A549 (cell line): ENCODE results near the gene ASXL2. TPM values are rescaled to one million over a fixed set of nuclear protein-coding genes. Genes with fewer than 3 reads are reported as not detected.

Source experiments
- ATAC-seq, 2 experiments: fragments of 200-7000 bp in 1 of 2; fragments of >200 bp in 1 of 2; cut with Nextera tagmentation in 1 of 2; cut with Tn5 transposase in 1 of 2; 3 replicates each; pipeline versions ENCODE4 v1.8.0 to v1.9.1; 2018 to 2020; ENCODE audit warnings: mild to moderate bottlenecking in 1 of 2, moderate library complexity in 1 of 2
- CTCF ChIA-PET: fragments of 300-600 bp; sonication (Branson Sonifier 250); formaldehyde crosslinking; extraction: SDS; loops from one replicate; lab custom pipeline; 2021; ENCODE audit warnings: antibody characterized with exemption, inconsistent platforms; lab: Yijun Ruan, JAX
- POLR2A ChIA-PET: fragments of 350-600 bp; formaldehyde crosslinking; extraction: SDS; loops from one replicate; lab custom pipeline; 2021; ENCODE audit warnings: antibody characterized with exemption, inconsistent platforms; lab: Yijun Ruan, JAX
- DNase-seq, 2 experiments: peaks; one replicate each; pipeline versions ENCODE4 v3.0.0 to v3.0.0-alpha.2; 2011 to 2016; ENCODE audit warnings: low read depth in 1 of 2, low spot score in 1 of 2
- FAIRE-seq: peaks from 2 replicates; lab custom pipeline; 2011; peaks lifted over from hg19 to GRCh38; lab: Jason Lieb, UNC
- H3K27ac ChIP-seq, 2 experiments: fragments of >200 bp; sonication (Bioruptor Twin); formaldehyde crosslinking; 3 replicates each; pipeline ENCODE4 v1.5.1; 2016 to 2017
- H3K4me1 ChIP-seq: fragments of >200 bp; sonication (Bioruptor Twin); formaldehyde crosslinking; 3 replicates; pipeline ENCODE4 v1.6.1; 2016
- H3K4me2 ChIP-seq: fragments of >200 bp; sonication (Bioruptor Twin); formaldehyde crosslinking; 3 replicates; pipeline ENCODE4 v1.6.1; 2016
- H3K4me3 ChIP-seq: fragments of >200 bp; sonication (Bioruptor Twin); formaldehyde crosslinking; 3 replicates; pipeline ENCODE4 v1.5.1; 2016
- H3K9me3 ChIP-seq: fragments of >200 bp; sonication (Bioruptor Twin); formaldehyde crosslinking; 3 replicates; pipeline ENCODE4 v1.6.1; 2016
- BHLHE40 ChIP-seq: IDR thresholded peaks from 2 replicates; pipeline ENCODE4 v1.6.1; 2012; ENCODE audit warnings: low read depth, low read length, inconsistent platforms
- CBX2 ChIP-seq: fragments of 200-600 bp; sonication (generic); IDR thresholded peaks from 2 replicates; pipeline ENCODE4 v1.6.1; 2016; ENCODE audit warnings: low read depth, mild to moderate bottlenecking, borderline replicate concordance
- CHD4 ChIP-seq: fragments of 200-600 bp; sonication (generic); IDR thresholded peaks from 2 replicates; pipeline ENCODE4 v1.6.1; 2016; ENCODE audit warnings: antibody characterized with exemption, mild to moderate bottlenecking, borderline replicate concordance
- FOSL2 ChIP-seq, 2 experiments: fragments of 450-650 bp in 1 of 2; fragments of >200 bp in 1 of 2; sonication (Bioruptor Twin) in 1 of 2; formaldehyde crosslinking; IDR thresholded peaks; 2 replicates each; pipeline versions ENCODE4 v1.5.0 to v1.6.1; 2016 to 2020; ENCODE audit warnings: mild to moderate bottlenecking in 1 of 2, moderate library complexity in 1 of 2
- GATA3 ChIP-seq: IDR thresholded peaks from 2 replicates; pipeline ENCODE4 v1.6.1; 2012; ENCODE audit warnings: borderline replicate concordance
- HOXA7 ChIP-seq: fragments of 250-450 bp; sonication (Bioruptor Pico); IDR thresholded peaks from 2 replicates; pipeline ENCODE4 v1.5.0; 2020; ENCODE audit warnings: mild to moderate bottlenecking, moderate library complexity
- PHF8 ChIP-seq: fragments of 200-600 bp; sonication (generic); IDR thresholded peaks from 2 replicates; pipeline ENCODE4 v1.6.1; 2016; ENCODE audit warnings: low read depth, mild to moderate bottlenecking, antibody characterized with exemption, moderate library complexity, borderline replicate concordance
- RAD21 ChIP-seq, 2 experiments: fragments of >200 bp in 1 of 2; sonication (Bioruptor Twin) in 1 of 2; formaldehyde crosslinking in 1 of 2; IDR thresholded peaks in 1 of 2; conservative IDR thresholded peaks in 1 of 2; 2 replicates in 1 of 2; 3 replicates in 1 of 2; pipeline ENCODE4 v1.6.1; 2012 to 2018; ENCODE audit warnings: inconsistent platforms in 1 of 2
- RARB ChIP-seq: fragments of 250-450 bp; sonication (Bioruptor Pico); IDR thresholded peaks from 2 replicates; pipeline ENCODE4 v1.8.0; 2021; ENCODE audit warnings: mild to moderate bottlenecking, moderate library complexity
- RNF2 ChIP-seq: fragments of 200-600 bp; sonication (generic); IDR thresholded peaks from 2 replicates; pipeline ENCODE4 v1.6.1; 2016; ENCODE audit warnings: low read depth, mild to moderate bottlenecking, antibody characterized with exemption, moderate library complexity, borderline replicate concordance
- SMC3 ChIP-seq: fragments of >200 bp; sonication (Bioruptor Twin); formaldehyde crosslinking; IDR thresholded peaks from 3 replicates; pipeline ENCODE4 v1.6.1; 2018; ENCODE audit warnings: inconsistent platforms
- SREBF2 ChIP-seq: fragments of 450-650 bp; IDR thresholded peaks from 2 replicates; pipeline ENCODE4 v1.6.1; 2014; ENCODE audit warnings: mild to moderate bottlenecking, moderate library complexity
- TP53 ChIP-seq: fragments of 250-450 bp; sonication (Bioruptor Pico); IDR thresholded peaks from 2 replicates; pipeline ENCODE4 v1.5.0; 2021; ENCODE audit warnings: mild to moderate bottlenecking, moderate library complexity
- ZNF302 ChIP-seq: fragments of 250-450 bp; sonication (Bioruptor Pico); IDR thresholded peaks from 2 replicates; pipeline ENCODE4 v1.9.0; 2021; ENCODE audit warnings: inconsistent platforms, mild to moderate bottlenecking, moderate library complexity
- WGBS: methylation state at CpG from one replicate; pipeline ENCODE4 v1.1.6; 2017; ENCODE audit errors: missing lambda C conversion rate; 5-methylcytosine and 5-hydroxymethylcytosine counted together
- polyA plus RNA-seq, 4 experiments: library from polyadenylated mRNA; depleted of rRNA in 3 of 4; stranded (reverse); fragments of >200 nt; fragmentation: RNase III in 1 of 4; extraction: RNeasy Plus Mini Kit Qiagen cat#74134 plus additional on column Dnase treatment in 1 of 4; gene quantifications; 2 replicates in 3 of 4; 3 replicates in 1 of 4; pipeline ENCODE4 v1.2.3, GENCODE V29; 2011 to 2017
- TF ChIP-seq, protein P1 (sequence below): fragments of >200 bp; sonication (Bioruptor Twin); formaldehyde crosslinking; IDR thresholded peaks from 3 replicates; pipeline ENCODE4 v1.5.1; 2016
- TF ChIP-seq, protein P2 (sequence below): IDR thresholded peaks from 2 replicates; pipeline ENCODE4 v1.6.1; 2012
- TF ChIP-seq, protein P3 (sequence below): fragments of >200 bp; sonication (Bioruptor Twin); formaldehyde crosslinking; IDR thresholded peaks from 3 replicates; pipeline ENCODE4 v1.6.1; 2016
- TF ChIP-seq, protein P4 (sequence below): IDR thresholded peaks from 2 replicates; pipeline ENCODE4 v1.6.1; 2012
- TF ChIP-seq, protein P5 (sequence below): fragments of 150-350 bp; IDR thresholded peaks from 2 replicates; pipeline ENCODE4 v1.6.1; 2014; ENCODE audit warnings: low read depth, mild to moderate bottlenecking, low read length

ASXL2 gene
- polyA plus RNA-seq, 2 of the 4 experiments (the other 2 are of a cell fraction) = 10.3 to 26.4 TPM

DNA sequence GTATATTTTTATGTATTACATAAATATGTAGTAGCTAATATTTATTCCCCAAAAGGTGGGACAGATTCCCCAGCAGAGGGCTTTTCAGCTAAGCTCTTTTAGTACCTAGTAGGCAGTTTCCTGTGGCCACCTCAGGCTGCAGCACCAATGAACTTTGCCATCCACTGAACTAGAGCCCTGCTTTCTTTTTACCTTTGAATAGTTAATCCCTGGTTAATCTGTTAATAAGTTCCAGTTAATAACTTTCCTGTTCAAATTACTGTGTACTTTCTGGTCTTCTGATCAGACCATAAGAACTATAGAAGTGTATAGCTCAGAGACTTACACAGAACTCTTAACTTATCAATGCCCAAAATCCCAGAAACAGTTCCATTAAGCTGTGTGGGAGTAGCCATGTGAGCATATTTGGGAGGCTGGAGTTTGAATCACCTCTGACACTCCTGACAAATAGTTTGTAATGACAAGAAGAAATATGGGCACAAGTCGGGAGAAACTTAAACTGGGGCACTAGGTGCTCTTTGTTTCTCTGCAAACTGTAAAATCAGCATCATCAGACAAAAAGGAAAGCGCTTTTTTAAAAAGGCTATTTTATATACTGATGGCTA, 40.0 kb downstream of the ASXL2 start:
- peak in 1 of 2 experiments; percentile 45; a peak in 3 of 6 replicates for ATAC-seq
- 65% methylated on average over 2 of the region's 2 CpGs for WGBS
- ChIA-PET CTCF (interaction anchor here (0.5 to 10.6 kb wide), 3 partner anchors 15 to 180 kb away, joined by 3 to 80 read pairs (median 4); no protein-coding TSS in a partner anchor), POLR2A (interaction anchor here (0.8 kb wide), 1 partner anchor 40 kb away, joined by 3 read pairs; the partner anchor contains the start of gene ASXL2)
- peaks cover 34% of the 10 kb centered on the region for H3K4me1 ChIP-seq
- DNase-seq = no peak
- TF ChIP-seq BHLHE40 = no peak
- no peak for FAIRE-seq
- H3K9me3 ChIP-seq = peaks cover under 1% of the 10 kb centered on the region; the same call in 2 of the 3 replicates
- no peak overlapping the region for H3K4me3 ChIP-seq
- 0 out of 3 replicates have a peak overlapping the region, but pooled peaks have one; percentile 8 for H3K4me2 ChIP-seq
- H3K27ac ChIP-seq = no peak overlapping the region

DNA sequence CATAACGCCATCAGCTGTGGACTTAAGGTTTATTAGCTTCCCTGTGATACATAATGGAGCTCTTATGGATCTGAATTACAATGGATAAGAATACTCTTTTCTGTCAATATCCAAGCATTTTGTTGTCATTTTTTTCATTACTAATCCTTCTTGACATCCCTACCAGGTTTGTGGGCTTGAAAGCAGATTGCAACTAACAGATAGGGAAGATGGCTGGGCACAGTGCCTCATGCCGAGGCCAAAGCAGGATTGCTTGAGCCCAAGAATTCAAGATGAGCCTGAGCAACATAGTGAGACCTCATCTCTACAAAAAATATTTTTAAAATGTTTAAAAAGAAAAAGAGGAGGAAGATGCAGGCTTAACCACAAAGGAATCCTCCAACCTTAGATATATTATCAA, 42.4 kb downstream of the ASXL2 start:
- no peak overlapping the region for H3K4me3 ChIP-seq
- no peak for TF ChIP-seq RAD21 (conservative IDR thresholded peaks at IDR 0.05 in 1 of 2, IDR thresholded peaks at IDR 0.05 in 1 of 2)
- no peak for TF ChIP-seq TP53 (CRISPR knock-in tag)
- TF ChIP-seq, protein P1, sequence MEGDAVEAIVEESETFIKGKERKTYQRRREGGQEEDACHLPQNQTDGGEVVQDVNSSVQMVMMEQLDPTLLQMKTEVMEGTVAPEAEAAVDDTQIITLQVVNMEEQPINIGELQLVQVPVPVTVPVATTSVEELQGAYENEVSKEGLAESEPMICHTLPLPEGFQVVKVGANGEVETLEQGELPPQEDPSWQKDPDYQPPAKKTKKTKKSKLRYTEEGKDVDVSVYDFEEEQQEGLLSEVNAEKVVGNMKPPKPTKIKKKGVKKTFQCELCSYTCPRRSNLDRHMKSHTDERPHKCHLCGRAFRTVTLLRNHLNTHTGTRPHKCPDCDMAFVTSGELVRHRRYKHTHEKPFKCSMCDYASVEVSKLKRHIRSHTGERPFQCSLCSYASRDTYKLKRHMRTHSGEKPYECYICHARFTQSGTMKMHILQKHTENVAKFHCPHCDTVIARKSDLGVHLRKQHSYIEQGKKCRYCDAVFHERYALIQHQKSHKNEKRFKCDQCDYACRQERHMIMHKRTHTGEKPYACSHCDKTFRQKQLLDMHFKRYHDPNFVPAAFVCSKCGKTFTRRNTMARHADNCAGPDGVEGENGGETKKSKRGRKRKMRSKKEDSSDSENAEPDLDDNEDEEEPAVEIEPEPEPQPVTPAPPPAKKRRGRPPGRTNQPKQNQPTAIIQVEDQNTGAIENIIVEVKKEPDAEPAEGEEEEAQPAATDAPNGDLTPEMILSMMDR = no peak
- TF ChIP-seq, protein P2, sequence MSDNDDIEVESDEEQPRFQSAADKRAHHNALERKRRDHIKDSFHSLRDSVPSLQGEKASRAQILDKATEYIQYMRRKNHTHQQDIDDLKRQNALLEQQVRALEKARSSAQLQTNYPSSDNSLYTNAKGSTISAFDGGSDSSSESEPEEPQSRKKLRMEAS = no peak
- TF ChIP-seq, protein P3, sequence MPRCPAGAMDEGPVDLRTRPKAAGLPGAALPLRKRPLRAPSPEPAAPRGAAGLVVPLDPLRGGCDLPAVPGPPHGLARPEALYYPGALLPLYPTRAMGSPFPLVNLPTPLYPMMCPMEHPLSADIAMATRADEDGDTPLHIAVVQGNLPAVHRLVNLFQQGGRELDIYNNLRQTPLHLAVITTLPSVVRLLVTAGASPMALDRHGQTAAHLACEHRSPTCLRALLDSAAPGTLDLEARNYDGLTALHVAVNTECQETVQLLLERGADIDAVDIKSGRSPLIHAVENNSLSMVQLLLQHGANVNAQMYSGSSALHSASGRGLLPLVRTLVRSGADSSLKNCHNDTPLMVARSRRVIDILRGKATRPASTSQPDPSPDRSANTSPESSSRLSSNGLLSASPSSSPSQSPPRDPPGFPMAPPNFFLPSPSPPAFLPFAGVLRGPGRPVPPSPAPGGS = no peak
- TF ChIP-seq PHF8 = no peak
- no peak for TF ChIP-seq CHD4
- TF ChIP-seq SREBF2 = no peak
- no peak for TF ChIP-seq RARB (CRISPR knock-in tag)
- TF ChIP-seq RNF2 = no peak
- TF ChIP-seq GATA3 = no peak
- TF ChIP-seq HOXA7 (CRISPR knock-in tag) = no peak
- TF ChIP-seq, protein P4, sequence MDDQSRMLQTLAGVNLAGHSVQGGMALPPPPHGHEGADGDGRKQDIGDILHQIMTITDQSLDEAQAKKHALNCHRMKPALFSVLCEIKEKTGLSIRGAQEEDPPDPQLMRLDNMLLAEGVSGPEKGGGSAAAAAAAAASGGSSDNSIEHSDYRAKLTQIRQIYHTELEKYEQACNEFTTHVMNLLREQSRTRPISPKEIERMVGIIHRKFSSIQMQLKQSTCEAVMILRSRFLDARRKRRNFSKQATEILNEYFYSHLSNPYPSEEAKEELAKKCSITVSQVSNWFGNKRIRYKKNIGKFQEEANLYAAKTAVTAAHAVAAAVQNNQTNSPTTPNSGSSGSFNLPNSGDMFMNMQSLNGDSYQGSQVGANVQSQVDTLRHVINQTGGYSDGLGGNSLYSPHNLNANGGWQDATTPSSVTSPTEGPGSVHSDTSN = no peak
- TF ChIP-seq, all 56 proteins: peak for 0
- ChIA-PET CTCF (interaction anchor here (1.0 to 10.6 kb wide), 3 partner anchors 9 to 229 kb away, joined by 5 to 80 read pairs (median 7); no protein-coding TSS in a partner anchor), POLR2A (no interaction called here)
- FAIRE-seq = no peak
- Histone ChIP-seq H3K9me3 (peaks cover 9% of the 10 kb centered on the region; the same call in 2 of the 3 replicates), H3K4me2 (no peak overlapping the region), H3K27ac (no peak overlapping the region), H3K4me1 (peaks cover 24% of the 10 kb centered on the region)
- 87% methylated on average over 2 of the region's 2 CpGs for WGBS
- DNase-seq = no peak
- no peak for ATAC-seq

DNA sequence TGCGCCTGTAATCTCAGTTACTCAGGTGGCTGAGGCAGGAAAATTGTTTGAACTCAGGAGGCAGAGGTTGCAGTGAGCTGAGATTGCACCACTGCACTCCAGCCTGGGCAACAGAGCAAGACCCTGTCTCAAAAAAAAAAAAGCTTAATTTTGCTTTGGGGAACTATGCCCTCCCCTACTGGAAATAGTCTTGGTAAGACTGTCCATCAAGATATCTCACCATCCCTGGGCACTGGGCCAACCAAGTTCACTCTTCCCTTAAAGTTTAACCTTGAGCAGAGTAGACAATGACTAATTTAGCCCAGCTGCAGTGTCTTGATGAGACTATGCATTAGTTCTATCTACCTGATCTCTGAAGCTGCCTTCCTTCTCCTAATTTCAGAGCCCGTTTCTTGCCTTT, 44.7 kb downstream of the ASXL2 start:
- TF ChIP-seq FOSL2 (IDR thresholded peaks at IDR 0.05) (no peak), FOSL2 (CRISPR knock-in tag; IDR thresholded peaks at IDR 0.05) (no peak), ZNF302 (CRISPR knock-in tag) (no peak), SREBF2 (no peak), CHD4 (no peak), CBX2 (no peak), SMC3 (no peak)
- TF ChIP-seq, protein P5, sequence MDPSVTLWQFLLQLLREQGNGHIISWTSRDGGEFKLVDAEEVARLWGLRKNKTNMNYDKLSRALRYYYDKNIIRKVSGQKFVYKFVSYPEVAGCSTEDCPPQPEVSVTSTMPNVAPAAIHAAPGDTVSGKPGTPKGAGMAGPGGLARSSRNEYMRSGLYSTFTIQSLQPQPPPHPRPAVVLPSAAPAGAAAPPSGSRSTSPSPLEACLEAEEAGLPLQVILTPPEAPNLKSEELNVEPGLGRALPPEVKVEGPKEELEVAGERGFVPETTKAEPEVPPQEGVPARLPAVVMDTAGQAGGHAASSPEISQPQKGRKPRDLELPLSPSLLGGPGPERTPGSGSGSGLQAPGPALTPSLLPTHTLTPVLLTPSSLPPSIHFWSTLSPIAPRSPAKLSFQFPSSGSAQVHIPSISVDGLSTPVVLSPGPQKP = no peak
- ATAC-seq (peak; percentile 50 to 65; a peak in 3 of 6 replicates), DNase-seq (peak in 1 of 2 experiments; percentile 50), FAIRE-seq (no peak)
- Histone ChIP-seq H3K4me2 (peak overlapping the region; percentile 34), H3K4me3 (no peak overlapping the region), H3K4me1 (peaks cover 35% of the 10 kb centered on the region), H3K9me3 (peaks cover 9% of the 10 kb centered on the region; the same call in 2 of the 3 replicates), H3K27ac (no peak overlapping the region)
- ChIA-PET POLR2A (no interaction called here), CTCF (interaction anchor here (10.6 kb wide), 1 partner anchor 20 kb away, joined by 80 read pairs; no protein-coding TSS in a partner anchor)
- WGBS = 95% methylated on average over 2 of the region's 2 CpGs
